ENCODE measurements around the gene C16orf89. TPM values are rescaled to one million over a fixed set of nuclear protein-coding genes. Genes with fewer than 3 reads are reported as not detected.

C16orf89 gene
- total RNA-seq, 1 donor from 2014 or later = 201 TPM

GRCh38 chr16:5016967-5017677 is 48.6 kb downstream of the C16orf89 start:
- ATAC-seq (no peak), DNase-seq (no peak)
- no peak overlapping the region for H3K4me3 ChIP-seq
- intact Hi-C loops (cut with DNase I) = no loop called here
- H3K36me3 ChIP-seq = no peaks in the 10 kb centered on the region
- H3K27me3 ChIP-seq = no peaks in the 10 kb centered on the region
- no peaks in the 10 kb centered on the region for H3K4me1 ChIP-seq
- TF ChIP-seq, protein P1, sequence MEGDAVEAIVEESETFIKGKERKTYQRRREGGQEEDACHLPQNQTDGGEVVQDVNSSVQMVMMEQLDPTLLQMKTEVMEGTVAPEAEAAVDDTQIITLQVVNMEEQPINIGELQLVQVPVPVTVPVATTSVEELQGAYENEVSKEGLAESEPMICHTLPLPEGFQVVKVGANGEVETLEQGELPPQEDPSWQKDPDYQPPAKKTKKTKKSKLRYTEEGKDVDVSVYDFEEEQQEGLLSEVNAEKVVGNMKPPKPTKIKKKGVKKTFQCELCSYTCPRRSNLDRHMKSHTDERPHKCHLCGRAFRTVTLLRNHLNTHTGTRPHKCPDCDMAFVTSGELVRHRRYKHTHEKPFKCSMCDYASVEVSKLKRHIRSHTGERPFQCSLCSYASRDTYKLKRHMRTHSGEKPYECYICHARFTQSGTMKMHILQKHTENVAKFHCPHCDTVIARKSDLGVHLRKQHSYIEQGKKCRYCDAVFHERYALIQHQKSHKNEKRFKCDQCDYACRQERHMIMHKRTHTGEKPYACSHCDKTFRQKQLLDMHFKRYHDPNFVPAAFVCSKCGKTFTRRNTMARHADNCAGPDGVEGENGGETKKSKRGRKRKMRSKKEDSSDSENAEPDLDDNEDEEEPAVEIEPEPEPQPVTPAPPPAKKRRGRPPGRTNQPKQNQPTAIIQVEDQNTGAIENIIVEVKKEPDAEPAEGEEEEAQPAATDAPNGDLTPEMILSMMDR (IDR thresholded peaks at IDR 0.05) = no peak
- no peak overlapping the region for H3K27ac ChIP-seq
- no peaks in the 10 kb centered on the region for H3K9me3 ChIP-seq

GRCh38 chr16:5015887-5016286 is 49.9 kb downstream of the C16orf89 start:
- TF ChIP-seq, protein P1 (IDR thresholded peaks at IDR 0.05) = no peak
- no peaks in the 10 kb centered on the region for H3K36me3 ChIP-seq
- no peak for ATAC-seq
- H3K4me3 ChIP-seq = no peak overlapping the region
- intact Hi-C loops (cut with DNase I) = no loop called here
- H3K27ac ChIP-seq = no peak overlapping the region
- no peaks in the 10 kb centered on the region for H3K27me3 ChIP-seq
- no peak for DNase-seq
- H3K9me3 ChIP-seq = no peaks in the 10 kb centered on the region
- H3K4me1 ChIP-seq = no peaks in the 10 kb centered on the region

GRCh38 chr16:5015351-5015750 is 50.4 kb downstream of the C16orf89 start:
- intact Hi-C loops (cut with DNase I) = no loop called here
- Histone ChIP-seq H3K27me3 (no peaks in the 10 kb centered on the region), H3K9me3 (no peaks in the 10 kb centered on the region), H3K27ac (no peak overlapping the region), H3K4me1 (no peaks in the 10 kb centered on the region), H3K4me3 (no peak overlapping the region), H3K36me3 (no peaks in the 10 kb centered on the region)
- ATAC-seq = no peak
- TF ChIP-seq, protein P1 (IDR thresholded peaks at IDR 0.05) = no peak
- no peak for DNase-seq

- H3K4me1 ChIP-seq = no peaks in the 10 kb centered on the region
- H3K4me3 ChIP-seq = no peak overlapping the region
- H3K27me3 ChIP-seq = no peaks in the 10 kb centered on the region
- DNase-seq (no peak), ATAC-seq (no peak)
- TF ChIP-seq, protein P1 (IDR thresholded peaks at IDR 0.05) = no peak
- H3K27ac ChIP-seq = no peak overlapping the region
- H3K36me3 ChIP-seq = no peaks in the 10 kb centered on the region
- intact Hi-C loops (cut with DNase I) = no loop called here
- H3K9me3 ChIP-seq = no peaks in the 10 kb centered on the region
These were observed 52.9 kb downstream of the C16orf89 start for GRCh38 chr16:5012887-5013286.

DNA sequence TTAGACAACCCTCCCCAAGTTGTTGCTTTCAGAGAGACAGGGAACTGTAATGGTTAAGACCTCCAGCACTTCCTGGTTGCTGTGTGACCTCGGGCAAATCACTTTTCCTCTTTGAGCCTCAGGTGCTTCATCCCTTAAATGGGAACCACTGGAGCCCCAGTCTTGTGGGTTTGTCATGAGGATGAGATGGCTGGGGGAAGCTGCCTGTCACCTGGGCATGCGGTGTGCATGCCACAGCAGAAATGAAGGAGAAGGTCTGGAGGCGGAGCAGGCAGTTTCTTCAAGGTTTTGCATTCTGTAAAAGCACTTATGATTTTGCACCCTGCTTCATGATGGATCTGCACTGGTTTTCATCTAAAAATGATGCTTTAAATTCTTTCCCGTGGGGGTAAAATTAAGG is 54.1 kb downstream of the C16orf89 start:
- DNase-seq (no peak), ATAC-seq (no peak)
- Histone ChIP-seq H3K27ac (no peak overlapping the region), H3K27me3 (no peaks in the 10 kb centered on the region), H3K4me3 (no peak overlapping the region), H3K36me3 (no peaks in the 10 kb centered on the region), H3K9me3 (no peaks in the 10 kb centered on the region), H3K4me1 (no peaks in the 10 kb centered on the region)
- TF ChIP-seq, protein P1 (IDR thresholded peaks at IDR 0.05) = no peak
- intact Hi-C loops (cut with DNase I) = no loop called here

All from upper lobe of right lung (tissue), 1 donor.